GM21786 (cell line): ENCODE results near the gene CNBD2.
"Not testable (repeated sequence)": the region's sequence is repeated elsewhere in the genome, so short reads cannot be mapped to it uniquely, and the experiment has no call there.

Experiments
- ATAC-seq: cut with Tn5 transposase; IDR thresholded peaks from one replicate; pipeline ENCODE4 v1.9.1; 2021; ENCODE audit not compliant: unreplicated experiment

CNBD2 gene

DNA sequence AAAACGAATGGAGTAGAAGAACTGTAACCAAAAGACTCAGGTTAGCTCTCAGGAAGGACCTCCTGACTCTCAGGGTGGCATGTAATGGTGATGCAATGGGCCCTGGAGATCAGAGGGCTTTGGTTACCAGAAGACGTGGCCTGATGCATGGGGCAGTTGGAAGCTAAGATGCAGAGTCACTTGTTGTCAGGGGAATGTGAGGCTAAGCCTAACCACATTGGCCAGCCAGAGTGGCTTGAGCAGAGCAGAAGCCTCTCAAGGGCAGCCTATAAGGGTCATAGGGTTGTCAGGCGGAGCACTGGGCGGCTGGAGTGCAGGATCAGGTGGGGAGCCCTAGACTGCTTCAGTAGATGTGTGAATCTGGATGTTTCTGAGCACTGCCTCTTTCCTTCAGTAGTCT lies 5.9 kb downstream of the CNBD2 start:
- ATAC-seq = no peak

DNA sequence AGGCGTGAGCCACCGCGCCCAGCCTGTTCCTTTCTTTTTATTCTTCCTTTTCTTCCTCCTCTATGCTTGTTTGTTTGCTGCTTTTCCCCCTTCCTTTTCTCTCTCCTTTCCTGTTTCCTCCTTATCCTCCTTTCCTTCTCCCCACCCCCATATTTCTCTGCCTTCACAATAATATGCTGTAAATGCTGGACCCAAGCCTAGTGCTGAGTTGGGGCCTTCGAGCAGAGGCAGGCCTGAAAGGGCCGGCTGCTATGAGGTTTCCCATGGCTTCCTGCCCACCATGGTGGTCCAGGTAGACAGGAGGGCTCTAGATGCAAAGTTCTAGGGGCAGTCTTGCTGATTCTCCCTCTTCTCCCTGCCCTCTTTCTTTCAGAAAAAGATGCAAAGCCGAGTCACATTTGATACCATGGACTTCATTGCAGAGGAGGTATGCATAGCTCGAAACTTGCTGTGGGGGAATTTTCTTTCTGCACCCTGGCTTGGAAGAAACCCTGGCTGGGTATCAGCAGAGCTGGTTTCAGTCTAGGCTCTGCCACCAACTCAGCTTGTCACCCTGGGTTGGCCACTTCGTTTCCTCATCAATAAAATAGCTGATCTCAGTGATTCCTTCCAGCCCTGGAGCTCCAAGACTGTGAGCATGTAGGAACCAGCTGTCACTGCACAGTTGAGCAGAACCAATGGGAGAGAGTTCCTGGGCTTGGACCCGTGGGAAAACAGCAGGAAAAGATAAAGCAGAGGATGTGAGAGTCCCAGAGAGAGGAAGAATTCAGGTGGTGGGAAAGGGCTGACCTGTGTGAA lies 7.4 kb downstream of the CNBD2 start:
- ATAC-seq = no peak

- no peak for ATAC-seq
These were observed 9.7 kb downstream of the CNBD2 start for GRCh38 chr20:35978041-35978513.

GRCh38 chr20:35979544-35979943 lies 11.2 kb downstream of the CNBD2 start:
- no peak for ATAC-seq

- no peak for ATAC-seq
These were observed 13.6 kb downstream of the CNBD2 start for GRCh38 chr20:35981969-35982368.

- no peak for ATAC-seq
These were observed 16.0 kb downstream of the CNBD2 start for GRCh38 chr20:35984382-35984781.

DNA sequence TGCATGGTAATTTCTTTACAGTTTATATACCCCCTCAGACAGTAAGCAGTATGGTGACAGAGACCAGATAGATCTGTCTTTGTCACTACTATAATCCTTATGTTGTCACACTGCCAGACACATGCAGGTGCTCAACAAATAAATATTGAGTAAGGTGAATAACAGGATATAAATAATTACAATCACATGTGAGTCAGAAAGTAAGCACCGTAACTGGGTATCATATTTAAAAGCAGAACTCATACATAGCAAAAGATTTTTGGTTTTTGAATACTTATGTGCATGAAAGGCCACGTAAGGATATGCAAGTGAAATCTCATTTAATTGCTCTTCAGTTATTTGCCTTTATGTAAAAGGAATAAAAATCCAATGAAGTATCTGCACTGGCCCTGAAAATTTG lies 17.4 kb downstream of the CNBD2 start:
- no peak for ATAC-seq

DNA sequence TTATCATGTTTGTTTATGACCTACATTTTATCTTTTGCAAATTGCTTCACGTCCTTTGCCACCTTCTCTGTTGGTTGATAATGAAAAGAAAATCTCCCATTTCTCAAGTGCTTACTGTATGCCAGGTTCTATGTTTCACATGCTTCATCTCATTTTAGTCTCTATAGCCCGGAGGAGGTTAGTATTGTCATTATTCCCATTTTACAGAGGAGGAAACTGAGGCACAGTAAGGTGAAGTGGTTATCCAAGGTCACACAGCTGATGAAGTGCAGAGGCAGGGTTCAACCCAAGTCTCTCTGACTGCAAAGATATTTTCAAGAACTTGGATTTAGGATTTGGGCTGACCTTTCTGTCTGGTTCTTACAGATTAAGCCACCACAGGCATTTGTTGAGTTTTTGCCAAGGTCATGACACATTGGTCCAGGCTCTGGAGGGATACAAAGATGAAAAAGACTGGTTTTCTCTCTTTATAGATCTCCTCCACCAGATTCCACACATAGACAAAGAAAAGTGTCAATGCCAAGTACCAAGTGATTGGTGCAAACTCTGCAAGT lies 20.6 kb downstream of the CNBD2 start:
- no peak for ATAC-seq

GRCh38 chr20:35991142-35991771 lies 22.9 kb downstream of the CNBD2 start:
- ATAC-seq = no peak

DNA sequence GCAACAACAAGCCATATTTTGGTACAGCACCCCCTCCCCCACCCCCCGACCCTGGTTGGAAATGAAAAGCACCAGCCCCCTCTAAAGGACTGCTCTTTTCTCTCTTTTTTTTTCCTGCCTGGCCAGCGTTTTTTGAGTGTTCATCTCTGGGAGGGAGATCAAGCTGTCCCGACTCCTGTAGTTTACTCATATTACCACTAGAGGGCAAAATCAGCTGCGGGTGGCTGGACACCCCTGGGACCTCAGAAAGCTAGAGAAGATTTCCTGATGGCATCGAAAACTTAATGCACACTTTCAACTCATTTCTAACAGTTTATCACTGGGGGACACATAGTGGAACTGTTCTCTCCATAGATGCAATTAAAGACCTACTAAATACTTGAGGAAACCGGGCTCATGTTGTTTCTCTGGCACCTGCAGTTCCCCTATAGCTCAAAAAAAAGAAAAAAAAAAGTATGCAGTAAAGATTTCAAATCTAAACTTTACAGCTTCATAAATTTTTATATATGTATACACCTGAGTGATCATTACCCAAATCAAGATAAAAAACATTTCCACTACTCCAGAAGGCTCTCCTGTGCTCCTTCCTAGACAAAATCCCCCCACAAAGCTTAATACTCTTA lies 24.4 kb downstream of the CNBD2 start:
- no peak for ATAC-seq

DNA sequence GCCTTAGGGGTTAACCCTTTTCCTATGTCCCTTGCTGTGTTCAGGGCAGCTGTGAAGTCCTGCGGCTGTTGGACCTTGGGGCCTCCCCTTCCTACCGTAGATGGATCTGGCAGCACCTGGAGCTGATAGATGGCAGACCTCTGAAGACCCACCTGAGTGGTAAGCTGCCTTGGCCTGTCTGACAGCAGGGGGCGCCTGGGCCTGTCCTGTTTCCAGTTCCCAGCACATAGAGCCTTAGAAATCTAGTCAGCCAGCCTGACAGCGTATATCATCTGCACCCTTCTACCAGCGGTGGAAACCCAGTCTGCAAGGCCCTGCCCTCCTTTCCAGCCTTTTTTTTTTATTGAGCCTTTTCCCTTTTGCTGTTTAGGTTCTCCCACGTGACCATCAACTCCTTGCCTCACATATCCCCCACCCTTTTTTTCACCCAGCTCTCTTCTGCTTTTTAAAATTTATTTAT lies 26.6 kb downstream of the CNBD2 start:
- no peak for ATAC-seq

- ATAC-seq = not testable (repeated sequence)
These were observed 28.1 kb downstream of the CNBD2 start for GRCh38 chr20:35996492-35996891.

DNA sequence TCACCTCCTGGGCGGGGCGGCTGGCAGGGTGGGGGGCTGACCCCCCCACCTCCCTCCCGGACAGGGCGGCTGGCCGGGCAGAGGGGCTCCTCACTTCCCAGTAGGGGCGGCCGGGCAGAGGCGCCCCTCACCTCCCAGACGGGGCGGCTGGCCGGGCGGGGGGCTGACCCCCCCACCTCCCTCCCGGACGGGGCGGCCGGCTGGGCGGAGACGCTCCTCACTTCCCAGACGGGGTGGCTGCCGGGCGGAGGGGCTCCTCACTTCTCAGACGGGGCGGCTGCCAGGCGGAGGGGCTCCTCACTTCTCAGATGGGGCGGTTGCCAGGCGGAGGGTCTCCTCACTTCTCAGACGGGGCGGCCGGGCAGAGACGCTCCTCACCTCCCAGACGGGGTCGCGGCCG lies 32.9 kb downstream of the CNBD2 start:
- not testable (repeated sequence) for ATAC-seq

DNA sequence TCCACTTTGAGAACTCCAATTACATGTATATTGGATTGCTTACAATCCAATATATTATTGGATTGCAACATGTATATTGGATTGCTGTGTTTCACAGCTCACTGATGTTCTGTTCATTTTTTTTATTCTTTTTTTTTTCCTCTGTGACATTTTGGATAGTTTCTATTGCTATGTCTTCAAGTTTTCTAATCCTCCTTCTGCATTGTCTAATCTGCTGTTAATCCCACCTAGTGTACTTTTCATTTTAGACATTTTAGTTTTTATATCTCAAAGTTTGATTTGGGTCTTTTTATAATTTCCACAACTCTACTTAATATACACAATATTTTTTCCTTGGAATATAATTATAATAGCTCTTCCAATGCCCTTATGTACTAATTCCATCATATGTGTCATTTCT lies 34.5 kb downstream of the CNBD2 start:
- ATAC-seq = no peak

DNA sequence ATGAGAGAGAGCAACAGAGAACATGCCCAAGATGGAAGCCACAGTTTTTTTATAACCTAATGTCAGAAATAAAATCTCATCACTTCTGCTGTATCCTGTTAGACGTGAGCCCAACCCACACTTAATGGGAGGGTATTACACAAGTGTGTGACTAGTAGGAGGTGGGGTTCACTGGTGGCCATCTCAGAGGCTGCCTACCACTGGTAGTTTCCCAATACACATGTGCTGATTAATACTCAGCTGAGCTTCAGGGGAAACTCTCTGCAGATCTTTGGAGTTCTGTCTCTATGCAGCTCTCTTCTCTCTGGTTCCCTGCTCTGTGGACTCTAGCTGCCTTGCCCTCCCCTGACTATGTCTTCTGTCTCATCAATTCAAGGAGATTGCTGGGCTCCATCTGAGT lies 35.7 kb downstream of the CNBD2 start:
- ATAC-seq = no peak

GRCh38 chr20:36008461-36009035 lies 40.2 kb downstream of the CNBD2 start:
- no peak for ATAC-seq

- ATAC-seq = no peak
These were observed 41.7 kb downstream of the CNBD2 start for GRCh38 chr20:36010076-36010475.

DNA sequence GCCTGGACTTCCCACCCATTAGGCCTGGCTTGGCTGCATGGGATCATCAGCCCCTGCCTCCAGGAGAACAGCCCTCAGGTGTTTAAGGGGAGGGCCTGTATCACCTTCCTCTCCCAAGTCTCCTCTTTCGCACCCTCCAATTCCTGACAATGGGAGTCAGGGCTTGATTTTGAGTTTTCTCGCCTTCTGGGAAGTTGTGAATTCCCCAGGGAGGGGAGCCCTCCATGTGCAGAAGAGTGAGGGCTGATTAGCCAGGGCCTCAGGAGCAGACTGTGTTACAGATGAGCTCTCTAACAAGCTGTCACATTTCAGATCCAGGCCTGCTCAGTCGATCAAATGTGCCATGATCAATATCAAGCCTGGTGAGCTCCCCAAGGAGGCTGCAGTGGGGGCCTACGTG lies 42.4 kb downstream of the CNBD2 start:
- ATAC-seq = no peak

DNA sequence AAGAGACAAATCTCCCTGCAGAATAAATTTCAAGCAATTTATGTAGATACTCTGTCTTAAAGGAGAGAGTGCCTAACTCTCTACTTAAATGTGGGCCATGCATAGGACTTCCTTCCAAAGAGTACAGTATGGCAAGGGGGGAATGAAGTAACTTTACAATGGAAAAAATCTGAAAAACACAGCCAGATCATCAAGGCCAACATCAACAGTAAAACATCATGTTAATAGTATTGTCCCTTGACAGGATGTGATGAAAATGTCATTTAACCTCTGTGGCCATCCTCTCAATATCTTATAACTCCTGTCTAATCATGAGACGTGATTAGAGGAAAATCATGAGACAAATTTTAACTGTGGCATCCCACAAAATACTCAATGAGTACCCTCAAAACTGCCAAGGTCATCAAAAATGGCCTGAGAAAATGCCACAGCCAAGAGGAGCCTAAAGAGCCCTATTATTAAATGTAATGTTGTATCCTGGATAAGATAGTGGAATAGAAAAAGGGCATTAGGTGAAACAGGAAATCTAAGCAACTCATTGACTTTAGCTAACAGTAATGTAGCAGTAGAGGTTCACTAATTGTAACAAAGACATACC lies 47.5 kb downstream of the CNBD2 start:
- ATAC-seq = no peak

GRCh38 chr20:36017048-36017951 lies 48.9 kb downstream of the CNBD2 start:
- no peak for ATAC-seq
